CD4-positive, alpha-beta T cell (primary cell): ENCODE measurements around the gene PSAT1. TPM values are rescaled to one million over a fixed set of nuclear protein-coding genes. Genes with fewer than 3 reads are reported as not detected.

ENCODE experiments used
- ATAC-seq: fragments of 200-7000 bp; cut with Tn5 transposase; one replicate; pipeline ENCODE4 v1.10.0; 2022; ENCODE audit warnings: mild to moderate bottlenecking; ENCODE audit not compliant: poor library complexity
- CTCF ChIA-PET: fragments of 350-600 bp; sonication (Branson Sonifier 250); formaldehyde crosslinking; loops from one replicate; lab custom pipeline; 2021; ENCODE audit warnings: antibody characterized with exemption, inconsistent platforms; lab: Charles Lee
- POLR2A ChIA-PET: fragments of 350-600 bp; sonication (Branson Sonifier 250); formaldehyde crosslinking; loops from one replicate; lab custom pipeline; 2021; ENCODE audit warnings: antibody characterized with exemption, inconsistent platforms; lab: Charles Lee
- DNase-seq, 14 experiments: peaks; one replicate each; pipeline ENCODE4 v3.0.0-alpha.2; 2013 to 2020; ENCODE audit warnings: mixed read lengths in 2 of 14
- H3K27ac ChIP-seq, 2 donors: one replicate each; pipeline versions ENCODE4 v1.5.1 to v1.7.0; 2013; ENCODE audit warnings: low read length in 2 of 2, low read depth in 1 of 2, mild to moderate bottlenecking in 1 of 2
- H3K27me3 ChIP-seq, 2 experiments: 1 replicate in 1 of 2; 2 replicates in 1 of 2; pipeline versions ENCODE4 v1.6.1 to v1.7.0; 2013; ENCODE audit warnings: low read length in 2 of 2, control low read depth in 1 of 2, mild to moderate bottlenecking in 1 of 2, moderate library complexity in 1 of 2; ENCODE audit not compliant: insufficient read depth in 2 of 2, control insufficient read depth in 1 of 2
- H3K36me3 ChIP-seq: one replicate; pipeline ENCODE4 v1.6.1; 2013; ENCODE audit warnings: low read length, control low read depth; ENCODE audit not compliant: insufficient read depth
- H3K4me1 ChIP-seq: one replicate; pipeline ENCODE4 v1.6.1; 2013; ENCODE audit warnings: low read length, control low read depth; ENCODE audit not compliant: insufficient read depth
- H3K4me3 ChIP-seq: one replicate; pipeline ENCODE4 v1.5.1; 2013; ENCODE audit warnings: mild to moderate bottlenecking, low read length, moderate library complexity
- H3K9me3 ChIP-seq, 2 experiments: 1 replicate in 1 of 2; 2 replicates in 1 of 2; pipeline versions ENCODE4 v1.6.1 to v1.7.0; 2013; ENCODE audit warnings: low read length in 2 of 2, mild to moderate bottlenecking in 2 of 2, control low read depth in 1 of 2, moderate library complexity in 1 of 2; ENCODE audit not compliant: control insufficient read depth in 1 of 2, insufficient read depth in 1 of 2
- H3K27ac Mint-ChIP-seq: one replicate; pipeline ENCODE4 v1.8.0; 2020; ENCODE audit warnings: mixed read lengths
- H3K27me3 Mint-ChIP-seq: one replicate; pipeline ENCODE4 v1.8.0; 2021; ENCODE audit warnings: mixed read lengths
- H3K36me3 Mint-ChIP-seq: one replicate; pipeline ENCODE4 v1.8.0; 2021; ENCODE audit warnings: low read depth, mixed read lengths
- H3K4me1 Mint-ChIP-seq: one replicate; pipeline ENCODE4 v1.8.0; 2021; ENCODE audit warnings: low read depth, mixed read lengths
- H3K4me3 Mint-ChIP-seq: one replicate; pipeline ENCODE4 v1.8.0; 2020; ENCODE audit warnings: mild to moderate bottlenecking, mixed read lengths
- H3K9me3 Mint-ChIP-seq: one replicate; pipeline ENCODE4 v1.8.0; 2020; ENCODE audit warnings: mixed read lengths
- intact Hi-C, 2 experiments: fragments of 100-400 bp; cut with DNase I in 1 of 2; cut with micrococcal nuclease in 1 of 2; formaldehyde crosslinking; loops; one replicate each; pipeline versions ENCODE4 v1.15.1 to v1.9.0; 2023 to 2025; cut with DNase I, micrococcal nuclease
- total RNA-seq, 174 experiments: library from RNA in 2 of 174; stranded (reverse) in 2 of 174; gene quantifications; one replicate each; pipeline ENCODE4 v1.2.3 and lab custom pipeline; 2021 to 2026
- TF ChIP-seq, protein P1 (sequence below): fragments of 200-600 bp; IDR thresholded peaks from one replicate; pipeline ENCODE4 v1.8.0; 2022; ENCODE audit warnings: antibody characterized with exemption, mild to moderate bottlenecking

PSAT1 gene
- total RNA-seq, 2 experiments from 2014 or later, result 0.30 to 0.61 TPM

DNA sequence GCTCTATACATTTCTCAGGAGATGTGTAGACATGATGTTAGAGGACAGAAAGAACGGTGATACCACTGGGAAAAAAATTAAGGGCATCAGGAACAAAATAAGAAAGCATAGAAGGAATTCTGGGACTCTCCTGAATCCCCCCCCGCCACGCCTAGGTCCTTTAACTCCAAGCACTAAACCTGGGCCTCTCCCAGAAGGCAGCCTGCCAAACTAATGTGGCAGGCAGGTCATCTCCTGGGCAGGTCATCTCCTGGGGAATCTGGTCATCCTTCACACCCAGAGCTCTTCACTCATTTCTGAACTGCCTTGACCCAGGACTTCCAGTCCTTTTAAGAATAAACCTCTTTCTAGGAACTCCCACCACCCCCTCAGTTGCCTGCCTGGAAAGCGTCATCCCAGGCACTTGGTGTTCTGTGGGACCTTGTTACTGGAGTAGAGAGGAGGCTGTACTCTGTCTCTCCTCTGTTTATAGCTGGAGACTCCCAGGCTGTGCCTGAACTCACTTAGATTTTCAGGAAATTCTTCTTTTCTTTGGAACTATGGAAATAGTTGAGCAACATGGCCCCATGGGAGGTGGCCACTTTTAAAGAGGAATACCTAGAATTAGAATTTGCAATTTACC lies 24.1 kb downstream of the PSAT1 start:
- Histone ChIP-seq H3K4me3 (no peak overlapping the region), H3K9me3 (no peaks in the 10 kb centered on the region), H3K27me3 (no peaks in the 10 kb centered on the region), H3K36me3 (peaks cover 13% of the 10 kb centered on the region), H3K4me1 (peaks cover 2% of the 10 kb centered on the region), H3K27ac (no peak overlapping the region)
- DNase-seq (no peak), ATAC-seq (no peak)
- Mint-ChIP-seq H3K36me3 (peaks cover 49% of the 10 kb centered on the region), H3K4me3 (no peak overlapping the region), H3K27ac (no peak overlapping the region), H3K4me1 (peaks cover 5% of the 10 kb centered on the region), H3K9me3 (no peaks in the 10 kb centered on the region), H3K27me3 (no peaks in the 10 kb centered on the region)
- intact Hi-C loops, result no loop called here
- TF ChIP-seq, protein P1, sequence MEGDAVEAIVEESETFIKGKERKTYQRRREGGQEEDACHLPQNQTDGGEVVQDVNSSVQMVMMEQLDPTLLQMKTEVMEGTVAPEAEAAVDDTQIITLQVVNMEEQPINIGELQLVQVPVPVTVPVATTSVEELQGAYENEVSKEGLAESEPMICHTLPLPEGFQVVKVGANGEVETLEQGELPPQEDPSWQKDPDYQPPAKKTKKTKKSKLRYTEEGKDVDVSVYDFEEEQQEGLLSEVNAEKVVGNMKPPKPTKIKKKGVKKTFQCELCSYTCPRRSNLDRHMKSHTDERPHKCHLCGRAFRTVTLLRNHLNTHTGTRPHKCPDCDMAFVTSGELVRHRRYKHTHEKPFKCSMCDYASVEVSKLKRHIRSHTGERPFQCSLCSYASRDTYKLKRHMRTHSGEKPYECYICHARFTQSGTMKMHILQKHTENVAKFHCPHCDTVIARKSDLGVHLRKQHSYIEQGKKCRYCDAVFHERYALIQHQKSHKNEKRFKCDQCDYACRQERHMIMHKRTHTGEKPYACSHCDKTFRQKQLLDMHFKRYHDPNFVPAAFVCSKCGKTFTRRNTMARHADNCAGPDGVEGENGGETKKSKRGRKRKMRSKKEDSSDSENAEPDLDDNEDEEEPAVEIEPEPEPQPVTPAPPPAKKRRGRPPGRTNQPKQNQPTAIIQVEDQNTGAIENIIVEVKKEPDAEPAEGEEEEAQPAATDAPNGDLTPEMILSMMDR, result no peak
- ChIA-PET CTCF (no interaction called here), POLR2A (no interaction called here)

DNA sequence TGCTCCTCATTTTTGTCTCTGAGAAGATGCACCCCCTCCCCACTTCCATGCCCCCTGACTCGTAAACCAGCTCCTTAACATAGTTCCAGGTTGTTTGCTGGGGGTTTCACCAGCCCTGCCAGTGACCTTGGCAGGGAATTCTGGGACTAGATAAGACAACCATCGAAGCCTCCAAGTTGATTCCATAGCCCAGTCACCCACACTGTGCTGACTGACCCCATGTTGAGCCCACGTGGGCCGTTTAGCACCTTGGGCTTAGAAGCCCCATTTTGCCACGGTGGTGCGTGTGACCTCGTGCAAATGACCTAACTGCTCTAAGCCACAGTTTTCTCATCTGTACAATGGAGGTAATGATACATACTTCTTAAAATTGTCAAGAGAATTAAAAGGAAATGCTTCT lies 24.6 kb downstream of the PSAT1 start:
- Mint-ChIP-seq H3K4me1 (peaks cover 5% of the 10 kb centered on the region), H3K4me3 (no peak overlapping the region), H3K27me3 (no peaks in the 10 kb centered on the region), H3K9me3 (no peaks in the 10 kb centered on the region), H3K36me3 (peaks cover 47% of the 10 kb centered on the region), H3K27ac (no peak overlapping the region)
- intact Hi-C loops, result no loop called here
- DNase-seq, result no peak
- Histone ChIP-seq H3K36me3 (peaks cover 12% of the 10 kb centered on the region), H3K27me3 (no peaks in the 10 kb centered on the region), H3K4me3 (no peak overlapping the region), H3K27ac (no peak overlapping the region), H3K4me1 (peaks cover 2% of the 10 kb centered on the region), H3K9me3 (no peaks in the 10 kb centered on the region)
- CTCF ChIA-PET, result no interaction called here
- TF ChIP-seq, protein P1, result no peak
- ATAC-seq, result no peak
- POLR2A ChIA-PET, result no interaction called here

DNA sequence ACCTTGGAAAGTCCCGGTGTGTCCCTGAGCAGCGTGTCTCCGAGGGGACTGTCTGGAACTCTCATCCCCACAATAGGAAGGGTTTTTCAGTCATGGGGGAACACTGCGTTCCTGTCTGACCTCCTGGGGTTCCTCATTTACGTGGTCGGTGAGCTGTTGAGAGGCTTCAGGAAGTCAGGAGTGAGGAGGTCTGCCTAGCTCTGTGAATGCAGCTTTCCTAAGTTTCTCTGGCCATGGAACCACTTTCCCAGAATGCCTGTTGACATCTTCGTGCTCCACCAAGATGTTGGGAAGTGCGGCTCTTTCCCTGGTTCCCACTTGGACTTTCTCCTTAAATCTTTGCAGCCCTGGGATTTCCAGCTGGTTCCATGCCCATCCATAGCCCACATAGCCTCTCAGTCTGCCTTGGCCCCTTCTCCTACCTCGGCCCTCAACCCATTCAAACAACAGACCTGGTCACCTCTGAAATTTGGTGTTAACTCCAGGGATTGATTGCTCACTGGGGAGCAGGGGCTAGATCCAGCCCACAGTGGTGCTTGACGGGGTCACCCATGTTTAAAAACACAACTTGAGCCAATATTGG lies 27.2 kb downstream of the PSAT1 start:
- Histone ChIP-seq H3K4me1 (peaks cover 2% of the 10 kb centered on the region), H3K27ac (no peak overlapping the region), H3K36me3 (peaks cover 2% of the 10 kb centered on the region), H3K27me3 (no peaks in the 10 kb centered on the region), H3K9me3 (no peaks in the 10 kb centered on the region), H3K4me3 (no peak overlapping the region)
- peaks cover 5% of the 10 kb centered on the region for H3K4me1 Mint-ChIP-seq
- H3K36me3 Mint-ChIP-seq, result peaks cover 32% of the 10 kb centered on the region
- no peaks in the 10 kb centered on the region for H3K9me3 Mint-ChIP-seq
- no peak for DNase-seq
- CTCF ChIA-PET, result no interaction called here
- TF ChIP-seq, protein P1, result no peak
- H3K27ac Mint-ChIP-seq, result no peak overlapping the region
- intact Hi-C loops, result no loop called here
- ATAC-seq, result no peak
- POLR2A ChIA-PET, result no interaction called here
- no peaks in the 10 kb centered on the region for H3K27me3 Mint-ChIP-seq
- no peak overlapping the region for H3K4me3 Mint-ChIP-seq
